CD4-positive, alpha-beta T cell treated with Interleukin-2 at 100 ng/mL for 4 hours (primary cell): ENCODE measurements around the gene FCN3.
"Not testable (repeated sequence)": the region's sequence is repeated elsewhere in the genome, so short reads cannot be mapped to it uniquely, and the experiment has no call there.

Experiments
- DNase-seq: peaks from one replicate; pipeline ENCODE4 v3.0.0-alpha.2; 2020; ENCODE audit warnings: low spot score

The FCN3 gene

DNA sequence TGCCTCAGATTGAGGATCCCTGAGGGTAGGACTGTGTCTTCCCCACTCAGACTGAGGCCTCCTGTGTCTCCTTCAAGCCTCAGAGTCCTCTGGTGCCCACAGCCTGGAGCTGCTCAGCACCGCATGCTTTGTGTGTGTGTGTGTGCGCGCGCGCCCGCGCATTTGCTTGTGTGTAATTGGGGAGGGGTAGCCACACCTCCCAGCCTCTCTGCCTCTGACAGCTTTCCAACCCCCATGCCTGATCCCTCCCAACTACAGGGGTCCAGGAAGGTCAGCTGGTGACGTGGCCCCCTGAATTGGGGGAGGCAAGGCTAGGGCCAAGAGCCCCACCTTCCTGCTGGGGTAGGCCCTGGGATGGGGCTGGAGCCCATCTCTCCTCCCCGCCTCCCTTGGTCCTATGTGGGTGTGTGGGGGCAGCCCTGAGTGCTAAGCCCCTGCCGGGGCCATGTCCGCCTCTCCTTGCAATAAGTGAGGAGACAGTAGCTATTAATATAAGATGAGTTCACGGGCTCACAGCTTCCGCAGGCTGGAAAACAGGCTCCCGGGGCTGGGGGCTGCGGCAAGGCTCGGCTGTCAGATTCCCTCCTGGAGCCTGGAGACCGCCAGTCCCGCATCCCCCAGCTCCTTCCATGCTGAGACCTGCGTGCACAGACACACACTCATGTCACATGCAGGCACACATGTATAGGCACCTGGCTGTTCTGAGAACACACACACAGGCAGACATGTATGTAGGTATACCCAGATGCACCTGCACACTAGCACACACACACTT lies 24.8 kb upstream of the FCN3 start:
- DNase-seq = no peak

DNA sequence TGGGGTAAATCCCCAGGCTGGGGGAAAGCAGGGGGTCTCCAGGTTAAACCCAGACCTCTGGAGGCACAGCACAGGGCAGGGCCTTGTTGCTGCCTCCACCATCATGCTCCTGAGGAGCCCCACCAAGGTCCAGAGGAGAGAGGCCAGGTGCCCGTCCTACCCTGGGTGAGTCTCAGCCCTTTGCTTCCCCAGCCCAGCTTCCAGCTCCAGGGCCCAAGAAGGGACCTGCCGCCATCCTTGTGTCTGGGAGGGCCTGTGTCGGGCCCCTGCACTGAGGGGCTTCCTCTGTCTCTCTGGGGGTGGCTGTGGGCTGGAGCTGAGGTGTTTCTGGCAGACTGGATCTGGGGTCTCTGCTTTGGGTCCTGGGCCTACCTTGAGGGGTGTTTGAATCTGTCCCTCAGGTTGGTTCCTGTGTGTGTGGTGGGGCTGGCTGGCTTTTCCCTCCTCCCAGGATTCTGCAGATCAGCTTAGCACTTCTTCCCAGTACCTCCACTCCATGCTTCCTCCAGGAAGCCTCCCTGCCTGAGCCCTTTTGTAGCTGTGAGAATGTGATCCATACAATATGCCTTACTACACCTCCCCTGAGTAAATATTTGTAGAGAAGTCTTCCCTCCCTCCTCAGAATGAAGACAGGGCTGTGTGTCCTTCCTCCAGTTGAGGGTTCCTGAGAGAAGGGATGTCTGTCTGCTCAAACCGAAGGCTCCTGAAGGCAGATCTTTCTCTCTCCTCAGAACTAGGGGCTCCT lies 24.0 kb upstream of the FCN3 start:
- no peak for DNase-seq

DNA sequence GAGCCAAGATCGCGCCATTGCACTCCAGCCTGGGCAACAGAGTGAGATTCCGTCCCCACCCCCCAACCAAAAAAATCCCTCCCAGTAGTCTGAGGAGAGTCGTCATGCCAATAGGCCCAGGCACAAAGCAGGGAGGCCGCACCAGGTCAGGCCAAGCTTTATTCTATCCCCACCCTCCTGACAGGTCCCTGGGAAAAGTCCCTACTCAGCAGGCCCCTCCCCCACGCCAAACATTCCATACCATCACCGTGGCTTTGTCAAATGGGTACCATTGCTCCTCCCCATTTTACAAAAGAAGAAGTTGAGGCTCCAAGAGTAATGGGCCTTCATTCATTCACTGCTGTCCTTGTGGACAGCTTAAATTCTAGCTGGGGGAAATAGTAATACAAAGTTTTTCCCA lies 23.1 kb upstream of the FCN3 start:
- DNase-seq = no peak

DNA sequence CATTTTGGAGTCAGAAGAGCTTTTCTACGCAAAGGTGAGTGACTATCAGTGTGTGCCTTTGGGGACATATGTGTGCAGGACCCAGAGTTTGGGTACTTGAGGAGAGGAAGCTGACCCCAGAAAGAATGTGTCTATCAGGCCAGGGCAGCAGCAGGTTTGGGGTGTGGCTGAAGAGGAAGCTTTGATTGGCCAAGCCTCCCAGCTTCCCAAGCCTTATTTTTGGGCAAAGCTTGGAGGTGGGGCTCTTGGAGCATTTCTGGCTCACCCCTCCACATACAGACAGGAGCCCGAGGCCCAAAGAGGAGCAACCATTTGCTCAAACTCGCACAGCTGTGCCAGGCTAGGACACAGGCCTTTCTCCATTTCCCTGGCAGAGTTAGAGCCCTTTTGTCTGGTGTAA lies 22.5 kb upstream of the FCN3 start:
- no peak for DNase-seq

DNA sequence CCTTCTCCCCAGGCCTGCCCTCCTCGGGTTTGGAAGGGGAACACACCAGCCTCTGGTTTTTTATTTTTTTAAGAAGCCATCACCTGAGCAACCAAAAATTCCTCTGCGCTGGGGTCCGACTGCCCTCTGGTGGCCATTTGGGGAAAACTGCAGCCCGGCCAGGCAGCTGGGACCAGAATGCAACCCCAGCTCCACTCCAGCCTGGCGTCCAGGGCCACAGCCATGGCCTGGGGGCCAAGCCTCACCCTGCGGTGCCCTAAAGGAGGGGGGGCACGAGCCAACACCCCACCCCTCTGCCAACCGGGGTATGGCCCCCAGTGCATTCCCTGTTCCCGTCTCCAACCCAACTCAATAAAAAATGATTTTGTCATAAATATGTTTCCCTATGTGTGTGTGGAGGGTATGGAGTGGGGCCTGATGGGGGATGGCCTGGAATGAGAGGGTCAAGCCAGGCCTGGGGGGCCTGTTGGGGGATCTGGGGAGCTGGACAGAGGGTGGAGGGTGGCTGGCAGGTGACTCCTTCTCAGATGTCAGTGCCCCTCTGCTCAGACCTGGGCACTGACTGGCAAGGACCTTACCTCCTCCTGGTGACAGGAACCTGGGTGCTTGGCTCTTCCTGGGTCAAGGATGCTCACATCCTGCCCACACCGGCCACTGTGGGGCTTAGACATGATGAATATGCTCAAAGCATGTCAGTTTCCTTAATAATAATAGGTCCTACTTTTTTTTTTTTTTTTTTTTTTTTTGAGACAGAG lies 21.0 kb upstream of the FCN3 start:
- peak; percentile 83 for DNase-seq

DNA sequence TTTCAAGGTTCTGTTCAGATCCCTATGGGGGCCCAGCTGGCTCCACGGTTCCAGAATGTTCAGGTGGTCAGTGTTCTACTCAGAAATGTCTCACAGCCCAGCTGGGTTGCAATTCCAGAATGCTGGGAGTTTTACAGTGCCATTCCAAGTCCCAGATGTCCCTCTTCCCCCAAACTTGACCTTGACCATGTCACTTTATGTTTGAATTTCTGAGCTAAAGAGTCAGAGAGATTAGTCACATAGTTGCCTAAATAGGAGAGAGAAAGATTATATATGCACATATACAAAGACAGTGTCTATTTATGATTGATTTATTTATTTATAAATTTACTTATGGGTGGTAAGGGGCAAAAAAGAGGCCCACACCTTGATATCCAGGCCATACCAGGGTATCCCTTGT lies 20.3 kb upstream of the FCN3 start:
- DNase-seq = no peak

DNA sequence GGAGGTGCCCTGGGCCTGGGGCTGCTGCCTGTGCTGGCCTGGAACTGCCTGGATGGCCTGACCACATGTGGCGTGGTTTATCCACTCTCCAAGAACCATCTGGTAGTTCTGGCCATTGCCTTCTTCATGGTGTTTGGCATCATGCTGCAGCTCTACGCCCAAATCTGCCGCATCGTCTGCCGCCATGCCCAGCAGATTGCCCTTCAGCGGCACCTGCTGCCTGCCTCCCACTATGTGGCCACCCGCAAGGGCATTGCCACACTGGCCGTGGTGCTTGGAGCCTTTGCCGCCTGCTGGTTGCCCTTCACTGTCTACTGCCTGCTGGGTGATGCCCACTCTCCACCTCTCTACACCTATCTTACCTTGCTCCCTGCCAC lies 19.6 kb upstream of the FCN3 start:
- no peak for DNase-seq

DNA sequence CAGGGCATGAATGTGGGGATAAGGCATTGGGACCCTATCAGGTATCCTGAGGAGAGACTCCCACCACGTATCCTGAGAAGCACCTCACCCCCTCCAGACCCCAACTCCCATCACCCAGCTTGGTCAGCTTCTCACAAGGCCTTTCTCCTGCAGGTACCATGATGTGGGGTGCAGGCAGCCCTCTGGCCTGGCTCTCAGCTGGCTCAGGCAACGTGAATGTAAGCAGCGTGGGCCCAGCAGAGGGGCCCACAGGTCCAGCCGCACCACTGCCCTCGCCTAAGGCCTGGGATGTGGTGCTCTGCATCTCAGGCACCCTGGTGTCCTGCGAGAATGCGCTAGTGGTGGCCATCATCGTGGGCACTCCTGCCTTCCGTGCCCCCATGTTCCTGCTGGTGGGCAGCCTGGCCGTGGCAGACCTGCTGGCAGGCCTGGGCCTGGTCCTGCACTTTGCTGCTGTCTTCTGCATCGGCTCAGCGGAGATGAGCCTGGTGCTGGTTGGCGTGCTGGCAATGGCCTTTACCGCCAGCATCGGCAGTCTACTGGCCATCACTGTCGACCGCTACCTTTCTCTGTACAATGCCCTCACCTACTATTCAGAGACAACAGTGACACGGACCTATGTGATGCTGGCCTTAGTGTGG lies 19.1 kb upstream of the FCN3 start:
- no peak for DNase-seq

DNA sequence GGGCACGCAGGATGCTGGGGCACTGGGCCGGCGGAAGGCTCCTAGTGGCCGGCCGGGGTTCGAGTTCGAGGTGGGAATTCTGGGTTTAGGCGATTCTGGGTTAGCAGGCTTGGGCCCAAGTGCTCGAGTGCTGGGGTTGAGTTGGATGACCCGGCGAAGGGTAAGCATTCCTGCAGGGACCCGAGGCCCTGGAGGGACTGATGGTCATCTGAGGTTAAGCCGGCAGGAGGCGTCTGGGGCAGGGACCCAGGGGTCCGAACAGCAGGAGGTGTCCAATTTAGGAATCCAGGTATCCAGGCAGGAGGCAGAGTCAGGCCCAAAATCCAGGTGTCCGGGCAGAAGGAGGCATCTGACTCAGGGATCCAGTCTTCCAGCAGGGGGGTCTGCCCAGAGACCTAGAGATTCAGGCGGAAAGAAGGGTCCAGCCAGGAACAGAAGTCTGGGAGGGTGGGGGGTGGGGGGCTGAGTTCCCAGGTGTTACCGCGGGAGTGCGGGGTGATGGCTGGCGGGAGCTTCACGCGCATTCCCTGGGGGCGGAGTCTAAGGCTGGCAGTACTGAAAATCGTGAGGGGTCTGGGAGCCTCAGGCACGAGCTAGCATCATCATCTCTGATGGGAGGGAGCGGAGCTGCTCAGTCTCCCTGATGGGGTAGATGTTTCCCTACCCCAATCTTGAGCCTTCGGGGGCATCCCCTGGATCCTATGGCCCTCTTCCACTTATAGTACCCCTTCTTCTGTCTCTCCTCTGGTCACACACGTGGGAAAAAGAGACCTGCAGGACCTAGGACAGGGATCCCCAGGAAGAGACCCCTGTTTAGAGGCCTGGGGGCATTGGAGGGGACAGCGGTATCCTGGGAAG lies 18.4 kb upstream of the FCN3 start:
- no peak for DNase-seq

DNA sequence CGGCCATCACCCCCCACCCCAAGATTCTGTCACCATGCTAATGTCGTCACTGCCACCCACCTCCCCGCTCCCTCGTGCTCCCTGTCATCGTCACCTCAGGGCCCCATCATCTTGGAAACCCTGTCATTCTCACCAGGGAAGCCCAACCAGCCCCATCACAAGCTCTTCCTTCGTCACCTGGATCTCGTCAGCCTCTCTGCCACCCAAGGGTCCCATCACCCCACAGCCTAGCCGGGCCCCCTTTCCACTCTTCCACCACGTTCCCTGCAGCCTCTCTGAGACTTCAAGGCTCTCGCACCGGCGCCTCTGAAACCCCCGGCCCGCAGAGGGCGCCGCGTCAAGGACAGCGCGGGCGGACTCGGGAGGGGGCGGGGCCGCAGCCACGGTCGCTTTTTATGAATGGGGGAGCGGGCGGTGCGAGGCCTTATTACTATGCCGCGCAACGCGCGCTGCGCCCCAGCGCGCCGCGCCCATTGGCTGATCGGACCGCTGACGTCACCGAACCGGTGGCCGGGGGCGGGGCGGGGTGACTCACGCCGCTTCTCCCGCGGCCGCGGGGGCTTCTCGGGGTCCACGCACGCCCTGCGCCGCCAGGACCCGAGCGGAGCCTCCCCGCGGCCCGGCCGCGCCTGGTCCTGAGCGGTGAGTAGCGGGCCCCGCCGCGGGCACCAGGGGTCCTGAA lies 17.6 kb upstream of the FCN3 start, which contains the start of gene GPR3:
GPR3 (plus strand) TSS at position 527 of the 682 bp plus-strand sequence. CDS start 1,177 bp downstream, outside the sequence.
- peak; percentile 94 for DNase-seq

DNA sequence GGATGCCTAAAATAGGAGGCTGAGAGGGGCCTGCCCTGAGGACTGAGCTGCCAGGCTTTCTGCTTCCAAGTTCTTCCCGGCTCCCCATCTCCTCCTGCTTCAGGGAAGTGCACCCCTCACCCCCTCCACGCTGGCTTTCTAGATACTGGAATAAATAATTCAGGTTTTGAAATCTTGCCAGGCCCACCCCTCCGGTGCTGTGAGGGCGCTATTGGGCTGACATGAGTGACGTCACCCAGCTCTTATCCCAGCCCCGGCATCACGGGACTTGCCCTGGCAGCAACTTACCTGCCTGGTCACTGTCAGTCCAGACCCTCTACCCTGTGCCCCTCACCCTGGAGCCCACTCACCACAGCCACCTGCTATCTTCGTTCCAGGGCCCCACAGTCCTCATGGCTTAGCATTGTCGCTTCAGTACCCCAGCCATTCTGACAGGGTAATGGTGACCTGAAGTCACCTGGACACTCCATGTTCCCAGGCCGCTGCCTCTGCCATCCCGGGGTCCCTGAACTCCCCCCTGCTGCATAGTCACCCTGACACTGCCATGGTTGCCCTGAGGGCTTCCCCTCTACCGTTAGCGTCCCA lies 17.0 kb upstream of the FCN3 start:
- peak; percentile 26 for DNase-seq

DNA sequence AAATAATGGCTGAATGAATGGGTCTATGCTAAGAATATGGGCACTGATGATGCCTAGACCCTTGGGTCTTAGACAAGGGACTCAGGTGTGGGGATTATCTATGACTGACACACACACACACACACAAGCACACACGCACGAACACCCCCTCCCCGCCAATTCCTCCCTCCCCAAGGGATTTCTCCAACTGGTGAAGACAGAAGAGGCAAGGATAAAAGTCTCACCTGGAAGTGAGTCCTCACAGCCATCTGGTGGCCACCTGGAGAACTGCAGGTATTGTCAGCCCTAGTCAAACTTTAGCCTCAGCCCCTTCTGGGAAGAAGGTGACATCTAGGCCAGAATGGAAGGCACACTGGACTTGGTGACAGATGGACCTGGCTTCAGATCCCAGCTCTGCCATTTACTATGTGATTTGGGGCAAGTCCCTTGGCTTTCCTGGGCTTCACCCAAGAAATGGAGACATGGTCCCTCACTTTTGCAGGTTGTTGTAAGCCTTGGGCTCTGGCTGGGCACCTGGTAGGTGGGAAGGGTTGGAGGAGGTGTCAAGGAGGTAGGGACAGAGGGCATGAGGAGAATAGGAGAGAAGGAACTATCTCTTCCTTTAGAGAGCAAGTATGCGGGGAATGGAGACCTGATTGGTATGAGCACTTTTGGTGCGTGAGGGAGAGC lies 13.8 kb upstream of the FCN3 start:
- DNase-seq = peak; percentile 83

DNA sequence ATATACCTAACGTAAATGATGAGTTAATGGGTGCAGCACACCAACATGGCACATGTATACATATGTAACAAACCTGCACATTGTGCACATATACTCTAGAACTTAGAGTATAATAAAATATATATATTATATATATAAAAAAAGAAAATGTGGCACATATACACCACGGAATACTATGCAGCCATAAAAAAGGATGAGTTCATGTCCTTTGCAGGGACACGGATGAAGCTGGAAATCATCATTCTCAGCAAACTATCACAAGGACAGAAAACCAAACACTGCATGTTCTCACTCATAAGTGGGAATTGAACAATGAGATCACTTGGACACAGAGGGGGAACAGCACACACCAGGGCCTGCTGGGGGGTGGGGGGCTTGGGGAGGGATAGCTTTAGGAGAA lies 10.2 kb upstream of the FCN3 start:
- DNase-seq = not testable (repeated sequence)

DNA sequence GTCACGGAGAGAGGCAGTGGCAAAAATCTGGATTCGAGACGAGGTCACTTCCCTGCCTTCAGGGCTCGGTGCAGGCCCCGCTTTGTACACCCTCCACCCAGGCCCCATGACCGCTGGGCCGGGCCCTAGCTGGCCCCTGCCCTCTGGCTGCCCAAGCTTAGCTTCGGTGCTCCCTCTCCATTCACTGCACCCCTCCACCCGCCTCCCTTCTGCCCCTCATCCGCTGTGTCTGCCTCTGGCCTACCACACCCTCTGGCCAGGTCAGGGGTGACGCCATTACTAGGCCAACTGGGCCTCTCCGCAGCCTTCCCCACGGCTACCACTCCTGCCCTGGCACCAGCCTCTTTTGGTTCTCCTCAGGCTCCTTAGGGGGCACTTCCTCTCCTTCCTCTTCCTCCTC lies 9.0 kb upstream of the FCN3 start:
- no peak for DNase-seq

DNA sequence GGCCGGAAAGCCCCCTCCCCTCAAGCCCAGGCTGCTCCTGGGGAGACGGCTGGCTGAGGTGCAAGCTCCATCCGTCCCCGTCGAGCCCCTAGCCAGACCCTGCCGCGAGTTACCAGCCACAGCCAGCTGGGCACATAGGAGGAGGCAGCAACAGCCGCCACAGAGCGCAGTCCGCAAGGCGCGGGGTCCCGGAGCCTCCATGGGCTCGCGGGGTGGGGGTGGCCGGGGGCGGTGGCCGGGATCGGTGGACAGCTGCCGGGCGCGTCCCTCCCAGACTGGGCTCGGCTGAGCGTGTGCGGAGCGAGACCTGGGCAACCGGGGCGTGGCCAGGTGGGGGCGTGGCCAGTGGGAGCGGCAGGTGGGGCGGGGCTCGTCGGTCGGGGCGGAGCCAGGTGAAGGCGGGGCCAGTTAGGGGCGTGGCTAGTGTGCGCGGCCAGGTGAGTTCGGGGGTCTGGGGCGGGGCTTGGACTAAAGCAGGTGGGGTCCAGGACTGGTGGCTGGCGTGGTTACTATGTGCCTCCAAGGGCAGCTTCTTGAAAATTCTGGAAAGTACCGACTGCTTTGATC lies 8.5 kb upstream of the FCN3 start, which contains the start of gene CD164L2:
CD164L2 (minus strand) TSS at position 295 of the 567 bp plus-strand sequence; CDS start at position 201, 94 bp downstream.
- no peak for DNase-seq

DNA sequence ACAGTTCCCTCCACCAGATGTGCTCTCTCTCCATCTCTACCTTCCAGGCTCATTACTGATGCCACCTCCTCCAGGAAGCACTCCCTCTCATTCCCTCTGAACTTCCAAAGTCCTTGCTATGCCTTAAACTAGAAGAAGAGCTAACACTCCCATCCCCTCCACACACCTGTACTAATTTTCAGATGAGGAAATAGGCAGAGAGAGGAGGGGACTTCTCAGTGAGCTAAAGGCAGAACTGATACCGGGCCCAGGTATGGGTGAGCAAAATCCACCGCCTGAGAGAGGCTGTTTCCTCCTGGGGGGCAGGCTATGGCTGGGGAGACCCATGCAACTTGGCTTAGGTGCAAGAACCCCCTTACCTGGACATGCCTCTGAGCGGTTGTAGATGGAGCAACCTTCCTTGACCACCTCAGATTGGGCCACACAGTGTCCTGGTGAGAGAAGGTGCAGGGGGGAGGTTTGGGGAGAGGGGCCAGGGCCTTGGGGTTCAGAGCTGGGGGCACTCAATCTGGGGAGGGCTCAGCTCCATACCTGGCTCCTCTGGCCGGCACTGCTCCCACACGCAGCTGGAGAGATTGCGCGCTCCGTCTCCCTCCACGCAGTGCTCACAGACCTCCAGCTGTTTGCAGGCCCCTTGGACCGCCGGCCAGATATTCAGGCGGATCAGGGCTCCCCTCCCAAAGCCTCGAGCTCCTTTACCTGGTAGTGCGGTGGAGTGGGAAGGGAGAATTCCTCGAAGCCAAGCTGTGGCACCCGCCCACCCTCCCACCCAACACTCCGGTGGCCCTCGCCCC lies 7.5 kb upstream of the FCN3 start:
- no peak for DNase-seq

DNA sequence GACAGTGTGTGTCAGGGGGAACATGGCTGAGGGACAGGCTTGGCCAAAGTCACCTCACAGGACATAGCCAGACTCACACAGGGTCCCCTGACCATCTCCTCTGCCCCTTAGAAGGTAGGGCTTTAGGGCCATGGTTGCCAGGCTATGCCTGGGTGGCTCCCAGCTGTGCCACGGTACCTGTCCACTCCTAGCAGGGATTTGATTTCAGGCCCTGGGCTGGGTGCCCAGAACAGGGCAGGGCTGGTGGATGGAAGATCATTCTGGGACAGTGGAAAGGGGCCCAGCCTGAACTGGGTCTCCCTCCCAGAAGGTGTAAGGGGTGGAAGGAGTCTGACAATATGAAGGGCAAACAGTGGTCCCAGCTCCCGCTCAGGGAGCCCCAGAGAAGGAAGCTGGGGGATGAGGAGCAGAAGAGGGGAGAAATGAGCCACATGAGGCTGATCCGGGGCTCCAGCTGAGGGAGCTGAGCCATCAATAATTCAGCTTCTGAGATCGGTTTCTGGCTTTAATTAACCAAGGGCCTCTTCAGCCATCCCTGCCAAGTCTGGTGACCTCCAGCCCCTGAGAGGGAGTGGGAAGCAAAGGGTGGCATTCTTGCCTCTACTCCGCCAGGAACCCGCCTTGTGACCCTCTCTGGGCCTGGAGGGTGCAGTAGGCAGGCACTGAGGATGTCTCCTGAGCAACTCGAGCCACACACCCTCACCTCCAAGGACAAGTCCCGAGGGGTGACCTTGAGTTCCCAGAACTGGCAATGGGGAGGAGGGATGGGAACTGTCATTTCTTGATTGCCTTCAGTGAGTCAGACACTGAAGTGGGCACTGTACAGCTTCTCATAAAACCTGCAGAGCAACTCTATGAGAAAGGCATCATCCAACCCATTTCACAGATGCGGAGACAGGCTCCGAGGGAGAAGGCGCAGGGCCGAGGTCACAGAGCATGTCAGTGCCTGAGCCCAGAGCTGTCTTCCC lies 6.4 kb upstream of the FCN3 start:
- DNase-seq = no peak
